Tibial artery (tissue), 4 donors: ENCODE measurements around the gene KRT84.
A peak's percentile ranks its signal among the peaks of the same experiment; 100 is the strongest.

Source experiments
- DNase-seq, 2 donors: peaks; one replicate each; pipeline ENCODE4 v3.0.0-alpha.2; 2019
- H3K27ac ChIP-seq, 2 donors: fragments of 200-600 bp; sonication (generic) in 1 of 2; 1 replicate in 1 of 2; 2 replicates in 1 of 2; pipeline ENCODE4 v1.5.1; 2018 to 2019; ENCODE audit warnings: mild to moderate bottlenecking in 1 of 2
- H3K27me3 ChIP-seq, 2 donors: fragments of 200-600 bp; sonication (generic) in 1 of 2; one replicate each; pipeline versions ENCODE4 v1.5.1 to v1.6.0; 2016 to 2019
- H3K36me3 ChIP-seq, 3 donors: fragments of 200-600 bp; sonication (generic) in 2 of 3; one replicate each; pipeline ENCODE4 v1.5.1; 2016 to 2019; ENCODE audit warnings: mild to moderate bottlenecking in 2 of 3
- H3K4me1 ChIP-seq, 4 donors: fragments of 200-600 bp; sonication (generic) in 2 of 4; 1 replicate in 3 of 4; 2 replicates in 1 of 4; pipeline ENCODE4 v1.5.1; 2016 to 2019
- H3K4me3 ChIP-seq, 2 donors: fragments of 200-600 bp; sonication (generic) in 1 of 2; 1 replicate in 1 of 2; 2 replicates in 1 of 2; pipeline ENCODE4 v1.5.1; 2018 to 2019; ENCODE audit warnings: mild to moderate bottlenecking in 2 of 2
- H3K9me3 ChIP-seq, 3 donors: fragments of 200-600 bp; sonication (generic) in 1 of 3; one replicate each; pipeline ENCODE4 v1.5.1; 2016 to 2019
- intact Hi-C: fragments of 100-400 bp; cut with DNase I; formaldehyde crosslinking; loops from one replicate; pipeline ENCODE4 v1.15.0; 2023; ENCODE audit warnings: low total_unique reads
- TF ChIP-seq, protein P1 (sequence below), 2 experiments: fragments of 200-600 bp in 1 of 2; fragments of 450-650 bp in 1 of 2; IDR thresholded peaks; one replicate each; pipeline ENCODE4 v1.5.1; 2017 to 2019; ENCODE audit warnings: antibody characterized with exemption in 2 of 2, mild to moderate bottlenecking in 1 of 2, moderate library complexity in 1 of 2

Gene KRT84

DNA sequence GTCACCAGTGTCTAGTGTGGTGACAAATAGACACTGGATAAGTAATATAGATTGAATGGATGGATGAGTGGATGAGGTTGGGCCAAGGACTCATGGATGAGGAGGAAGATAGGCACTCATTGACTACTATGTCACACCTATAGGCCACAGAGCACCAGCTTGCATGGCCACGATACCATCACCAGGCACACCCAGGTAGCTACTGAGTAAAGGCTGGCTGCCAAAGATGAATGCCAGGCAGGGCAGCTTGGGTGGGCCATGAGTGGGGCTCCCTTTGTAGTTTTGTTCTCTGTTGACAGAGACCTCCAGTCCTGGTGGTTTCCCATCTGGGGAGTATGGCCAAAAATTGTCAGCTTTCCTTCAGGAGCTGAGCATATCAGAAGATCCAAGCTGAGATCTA is 53.1 kb downstream of the KRT84 start:
- peak in 1 of 2 donors; percentile 27 for DNase-seq
- intact Hi-C loops = no loop called here
- Histone ChIP-seq H3K27me3 (no peaks in the 10 kb centered on the region), H3K9me3 (peaks cover 0 to 9% (median 0%) of the 10 kb centered on the region in 3 donors), H3K4me1 (peaks cover 0 to 8% (median 2%) of the 10 kb centered on the region in 4 donors), H3K27ac (no peak overlapping the region), H3K36me3 (no peaks in the 10 kb centered on the region), H3K4me3 (no peak overlapping the region)
- TF ChIP-seq, protein P1, sequence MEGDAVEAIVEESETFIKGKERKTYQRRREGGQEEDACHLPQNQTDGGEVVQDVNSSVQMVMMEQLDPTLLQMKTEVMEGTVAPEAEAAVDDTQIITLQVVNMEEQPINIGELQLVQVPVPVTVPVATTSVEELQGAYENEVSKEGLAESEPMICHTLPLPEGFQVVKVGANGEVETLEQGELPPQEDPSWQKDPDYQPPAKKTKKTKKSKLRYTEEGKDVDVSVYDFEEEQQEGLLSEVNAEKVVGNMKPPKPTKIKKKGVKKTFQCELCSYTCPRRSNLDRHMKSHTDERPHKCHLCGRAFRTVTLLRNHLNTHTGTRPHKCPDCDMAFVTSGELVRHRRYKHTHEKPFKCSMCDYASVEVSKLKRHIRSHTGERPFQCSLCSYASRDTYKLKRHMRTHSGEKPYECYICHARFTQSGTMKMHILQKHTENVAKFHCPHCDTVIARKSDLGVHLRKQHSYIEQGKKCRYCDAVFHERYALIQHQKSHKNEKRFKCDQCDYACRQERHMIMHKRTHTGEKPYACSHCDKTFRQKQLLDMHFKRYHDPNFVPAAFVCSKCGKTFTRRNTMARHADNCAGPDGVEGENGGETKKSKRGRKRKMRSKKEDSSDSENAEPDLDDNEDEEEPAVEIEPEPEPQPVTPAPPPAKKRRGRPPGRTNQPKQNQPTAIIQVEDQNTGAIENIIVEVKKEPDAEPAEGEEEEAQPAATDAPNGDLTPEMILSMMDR (IDR thresholded peaks at IDR 0.05) = no peak

DNA sequence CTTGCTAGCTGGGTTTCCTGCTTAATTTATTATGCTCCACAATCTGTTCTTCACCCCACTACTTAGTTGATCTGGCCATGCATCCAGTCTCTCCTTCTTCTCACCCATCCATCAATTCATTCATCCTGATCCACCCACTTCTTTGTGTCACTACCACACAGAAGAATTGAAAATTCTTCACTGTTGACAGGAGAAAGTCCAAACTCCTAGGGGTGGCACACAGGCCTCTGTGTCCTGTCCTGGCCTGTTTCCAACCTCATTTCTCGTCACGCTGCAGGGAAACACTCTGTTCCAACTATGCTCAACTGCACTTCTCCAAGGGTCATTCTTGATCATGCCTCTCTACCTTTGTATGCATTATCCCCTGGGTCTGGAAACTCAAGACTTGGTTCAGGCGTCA is 53.6 kb downstream of the KRT84 start:
- H3K36me3 ChIP-seq = no peaks in the 10 kb centered on the region
- H3K4me3 ChIP-seq = no peak overlapping the region
- H3K27ac ChIP-seq = no peak overlapping the region
- peaks cover 0 to 8% (median 5%) of the 10 kb centered on the region in 4 donors for H3K4me1 ChIP-seq
- peaks cover 0 to 9% (median 0%) of the 10 kb centered on the region in 3 donors for H3K9me3 ChIP-seq
- peak in 1 of 2 donors; percentile 20 for DNase-seq
- intact Hi-C loops = no loop called here
- TF ChIP-seq, protein P1 (IDR thresholded peaks at IDR 0.05) = no peak
- no peaks in the 10 kb centered on the region for H3K27me3 ChIP-seq

DNA sequence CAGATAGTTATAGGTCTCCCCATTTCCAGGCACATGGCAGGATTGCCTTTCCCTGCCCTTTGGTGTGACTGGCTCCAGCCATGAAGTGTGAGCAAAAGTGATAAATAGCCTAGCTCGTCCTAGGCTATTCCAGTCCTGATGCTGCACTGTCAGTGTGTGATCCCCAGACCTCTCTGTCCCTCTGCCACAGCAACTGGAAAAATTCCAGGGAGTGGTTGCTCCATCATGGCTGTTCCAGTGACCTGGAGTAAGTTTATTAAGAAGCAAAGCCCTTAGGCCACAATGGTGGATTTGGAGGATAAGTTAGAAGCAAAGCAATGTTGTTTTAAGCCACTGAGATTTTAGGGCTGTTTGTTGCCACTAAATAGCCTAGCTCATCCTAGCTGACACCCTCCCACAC is 54.4 kb downstream of the KRT84 start:
- Histone ChIP-seq H3K27ac (no peak overlapping the region), H3K9me3 (peaks cover 0 to 6% (median 0%) of the 10 kb centered on the region in 3 donors), H3K4me1 (peaks cover 0 to 12% (median 5%) of the 10 kb centered on the region in 4 donors), H3K36me3 (no peaks in the 10 kb centered on the region), H3K27me3 (no peaks in the 10 kb centered on the region), H3K4me3 (no peak overlapping the region)
- TF ChIP-seq, protein P1 (IDR thresholded peaks at IDR 0.05) = no peak
- DNase-seq = peak in 1 of 2 donors; percentile 7
- intact Hi-C loops = no loop called here

DNA sequence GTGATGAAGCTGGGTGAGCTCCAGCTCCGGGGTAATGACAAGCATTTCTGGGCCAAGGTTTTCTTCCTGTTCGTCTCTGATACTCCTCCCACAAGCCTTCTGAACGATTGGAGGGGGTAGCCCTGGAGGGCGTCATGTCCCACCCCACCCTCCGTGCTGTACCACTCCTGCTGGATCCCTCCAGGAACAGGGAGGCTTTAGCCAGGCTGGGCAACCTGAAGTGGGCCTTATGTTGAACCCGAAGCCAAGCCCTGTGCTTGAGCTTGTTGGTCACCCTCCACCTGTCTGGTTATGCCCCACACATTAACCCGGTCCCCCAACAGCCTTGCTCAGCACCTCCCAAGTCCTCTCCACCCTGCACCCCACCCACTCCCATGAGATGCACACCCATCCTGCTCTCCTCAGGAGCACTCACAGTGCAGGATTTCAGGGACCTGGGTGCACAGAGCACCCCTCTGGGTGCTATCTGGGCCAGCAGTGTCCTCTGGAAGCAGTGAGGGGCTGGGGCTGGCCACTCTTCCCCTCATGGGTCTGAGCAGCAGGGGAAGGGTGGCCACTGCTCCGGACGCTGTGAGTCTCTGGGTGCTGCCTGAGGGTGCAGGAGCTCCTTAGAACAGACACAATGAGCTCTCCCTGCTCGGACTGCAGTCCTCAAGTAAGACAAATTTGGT is 57.5 kb downstream of the KRT84 start:
- no peak overlapping the region for H3K4me3 ChIP-seq
- H3K9me3 ChIP-seq = no peaks in the 10 kb centered on the region
- peaks cover 0 to 18% (median 5%) of the 10 kb centered on the region in 4 donors for H3K4me1 ChIP-seq
- H3K36me3 ChIP-seq = no peaks in the 10 kb centered on the region
- TF ChIP-seq, protein P1 (IDR thresholded peaks at IDR 0.05) = no peak
- no peak overlapping the region for H3K27ac ChIP-seq
- intact Hi-C loops = loop anchor here (2.0 kb wide), 1 partner anchor 171 kb away; no protein-coding TSS in a partner anchor
- H3K27me3 ChIP-seq = no peaks in the 10 kb centered on the region
- no peak for DNase-seq
